Kidney tubule cell (primary cell): ENCODE results near the gene RFX2.

Experiments used
- DNase-seq: peaks from one replicate; pipeline ENCODE4 v3.0.0-alpha.2; 2018; ENCODE audit warnings: low spot score

The RFX2 gene

DNA sequence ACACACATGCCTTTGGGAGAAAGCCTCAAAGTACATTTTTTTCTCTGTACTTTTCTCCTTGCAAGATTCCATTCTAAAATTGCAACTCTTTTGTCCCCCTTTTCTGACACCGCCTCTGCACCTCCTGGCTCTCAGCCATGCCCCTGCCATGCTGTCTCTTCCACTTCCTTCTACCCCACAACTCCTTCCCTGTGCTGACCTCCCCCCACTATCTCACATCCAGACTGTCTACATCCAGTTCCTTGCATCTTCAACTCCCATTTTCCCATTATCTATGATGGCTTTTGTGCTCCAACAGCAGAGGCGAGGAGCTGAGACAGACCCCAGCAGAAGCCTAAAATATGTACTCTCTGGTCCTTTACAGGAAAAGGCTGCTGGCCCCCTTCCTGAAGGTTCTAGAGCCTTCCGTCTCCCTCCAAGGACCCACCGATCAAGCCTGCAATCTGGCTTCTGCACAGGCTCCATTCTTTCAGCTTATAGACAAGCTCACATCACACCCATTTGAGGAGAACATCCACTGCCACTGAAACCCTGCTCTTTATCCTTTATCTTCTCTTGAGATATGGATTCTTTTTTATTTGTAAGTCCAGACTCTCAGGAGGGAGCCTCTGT is 50.2 kb downstream of the RFX2 start:
- DNase-seq, result no peak

DNA sequence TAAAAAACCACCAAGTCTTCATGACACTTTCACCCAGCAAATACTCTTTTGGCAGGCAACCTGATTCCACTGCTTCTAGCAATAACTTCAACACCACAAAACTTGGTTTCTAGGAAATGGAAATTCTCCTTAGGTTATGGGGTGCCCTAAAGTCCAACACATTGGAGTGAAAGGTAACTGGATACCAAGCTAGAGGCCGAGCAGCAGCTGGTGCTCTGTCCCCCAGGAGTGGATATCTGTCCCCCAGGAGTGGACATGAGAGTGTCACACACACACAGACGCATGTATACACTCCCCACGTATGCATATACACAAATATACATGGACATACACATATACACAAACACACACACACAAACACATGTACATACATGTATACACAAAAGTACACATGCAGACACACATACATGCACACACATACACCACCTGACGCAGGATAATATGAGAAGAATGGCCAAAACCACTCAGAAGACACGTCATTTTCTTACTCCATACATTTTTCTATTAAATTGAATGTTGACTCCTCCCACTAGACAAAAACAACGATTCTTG is 50.8 kb downstream of the RFX2 start:
- no peak for DNase-seq

DNA sequence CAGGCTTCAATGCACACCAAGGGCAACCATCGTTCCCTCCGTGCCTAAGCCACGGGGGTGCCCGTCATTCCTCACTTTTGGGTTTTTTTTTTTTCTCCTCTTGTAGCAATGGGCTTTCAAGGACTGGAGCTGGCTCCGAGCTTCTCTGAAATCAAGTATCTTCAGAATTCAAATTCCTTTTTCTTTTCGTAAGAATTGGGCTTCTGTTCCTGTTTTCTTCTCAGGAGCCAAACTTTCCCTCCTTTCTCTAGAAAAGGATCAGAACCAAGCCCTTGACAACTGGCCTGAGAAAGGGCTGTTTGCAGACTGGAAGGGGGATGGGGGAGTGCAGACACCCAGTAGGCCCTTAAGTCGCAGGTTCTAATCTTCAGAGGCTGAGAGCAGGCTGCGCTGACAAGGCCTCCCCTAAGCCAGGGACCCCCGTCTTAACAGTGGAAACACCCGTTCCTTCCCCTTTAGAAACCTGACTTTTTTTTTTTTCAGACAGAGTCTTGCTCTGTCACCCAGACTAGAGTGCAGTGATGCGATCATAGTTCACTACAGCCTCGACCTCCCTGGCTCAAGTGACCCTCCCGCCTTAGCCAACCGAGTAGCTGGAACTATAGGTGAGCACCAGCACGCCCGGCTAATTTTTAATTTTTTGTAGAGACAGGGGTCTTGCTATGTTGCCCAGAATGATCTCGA is 51.6 kb downstream of the RFX2 start:
- no peak for DNase-seq

DNA sequence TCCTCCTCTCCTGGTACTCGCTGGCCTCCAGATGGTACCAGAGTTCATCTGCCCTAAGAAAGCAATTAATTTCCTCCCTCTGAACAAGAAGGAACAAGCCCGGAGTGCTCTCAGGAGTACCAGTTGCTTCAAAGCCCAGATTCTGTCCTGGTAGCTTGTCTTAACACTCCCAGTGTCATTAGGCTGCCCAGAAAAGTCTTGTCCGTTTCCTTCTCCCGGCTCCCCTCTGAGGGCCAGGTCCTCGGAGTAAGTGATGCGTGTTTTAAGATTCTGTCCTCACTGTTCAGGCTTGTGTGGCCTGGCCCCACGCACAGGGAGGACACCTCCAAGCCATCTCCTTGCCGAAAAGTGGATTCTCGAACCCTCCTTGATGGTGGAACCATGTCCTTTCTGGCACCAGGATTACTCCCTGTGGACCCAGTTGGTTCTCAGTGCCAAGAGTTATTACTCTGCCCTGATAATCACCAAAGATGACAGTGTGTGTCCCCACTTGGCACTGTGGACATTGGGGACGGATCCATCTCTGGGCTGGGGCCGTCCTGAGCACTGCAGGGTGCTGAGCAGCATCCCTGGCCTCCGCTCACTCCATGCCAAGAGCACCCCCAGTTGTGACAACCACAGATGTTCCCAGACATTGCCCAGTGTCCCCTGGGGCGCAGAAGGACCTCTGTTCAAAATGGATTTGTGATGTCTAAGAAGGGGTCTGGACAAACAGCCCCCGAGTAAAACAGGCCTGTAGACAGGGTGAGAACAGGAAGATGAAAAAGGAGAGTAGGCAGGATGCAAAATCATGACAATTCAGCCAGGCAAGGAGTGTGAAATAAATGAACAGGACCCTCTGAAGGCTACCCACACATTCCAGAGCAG is 52.4 kb downstream of the RFX2 start:
- no peak for DNase-seq

DNA sequence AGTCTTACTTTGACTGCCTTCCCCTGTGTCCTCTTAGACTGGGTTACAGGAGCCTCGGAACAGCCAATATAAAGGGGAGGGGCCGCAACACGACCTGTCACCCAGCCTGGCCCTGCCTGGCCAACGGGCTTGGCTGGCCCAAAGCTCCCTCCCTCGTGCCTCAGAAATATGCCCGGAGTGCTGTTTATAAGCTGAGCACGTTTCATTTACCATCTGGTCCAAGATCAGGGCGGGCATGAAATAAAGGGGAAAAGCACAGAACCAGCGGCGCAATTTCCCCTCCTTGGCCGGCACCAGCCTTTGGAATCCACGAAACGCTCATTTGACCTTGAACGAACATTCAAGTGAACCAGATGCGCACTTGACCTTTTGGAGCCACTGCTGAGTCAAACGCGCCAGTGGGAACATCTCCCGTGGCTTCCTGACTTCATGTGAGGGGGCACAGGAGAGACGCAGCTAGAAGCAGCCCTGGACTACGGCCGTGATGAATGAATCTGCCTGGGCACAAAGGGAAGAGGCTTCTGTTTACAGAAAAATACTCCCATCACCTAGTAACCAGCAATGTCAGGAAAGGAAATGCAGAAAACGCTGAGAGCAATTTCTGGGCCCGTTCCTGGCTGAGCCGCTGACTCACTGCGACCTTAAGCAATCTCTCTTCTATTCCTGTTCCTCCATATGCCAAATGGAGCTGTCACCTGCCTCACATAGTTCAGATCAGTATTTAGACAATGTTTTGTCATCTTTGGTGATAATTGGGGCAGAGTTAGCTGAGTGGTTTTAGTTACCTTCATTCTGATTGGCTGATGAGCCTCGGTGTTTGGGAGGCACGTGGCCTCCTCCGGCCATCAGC is 53.3 kb downstream of the RFX2 start:
- peak; percentile 94 for DNase-seq

DNA sequence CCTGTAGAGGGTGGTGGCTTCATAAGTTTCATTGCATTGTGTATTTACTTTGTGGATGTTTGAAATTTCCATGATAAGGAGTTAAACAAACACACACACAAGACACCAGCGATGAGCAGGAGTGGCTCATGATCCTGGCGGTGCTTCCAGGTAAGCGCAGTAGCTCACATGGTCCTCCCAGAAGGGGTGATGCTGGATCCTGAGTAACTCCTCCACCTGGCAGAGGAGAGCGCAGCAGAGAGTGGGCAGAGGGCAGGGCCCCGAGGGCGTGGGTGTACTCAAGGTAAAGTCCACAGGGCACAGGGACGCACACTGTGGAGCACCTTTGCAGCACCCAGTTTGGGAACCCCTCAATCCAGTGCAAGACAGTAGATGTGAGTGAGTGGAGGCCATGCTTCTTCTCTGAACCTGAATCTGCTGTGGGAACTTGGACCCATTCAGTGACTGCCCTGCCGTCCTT is 54.0 kb downstream of the RFX2 start:
- no peak for DNase-seq

DNA sequence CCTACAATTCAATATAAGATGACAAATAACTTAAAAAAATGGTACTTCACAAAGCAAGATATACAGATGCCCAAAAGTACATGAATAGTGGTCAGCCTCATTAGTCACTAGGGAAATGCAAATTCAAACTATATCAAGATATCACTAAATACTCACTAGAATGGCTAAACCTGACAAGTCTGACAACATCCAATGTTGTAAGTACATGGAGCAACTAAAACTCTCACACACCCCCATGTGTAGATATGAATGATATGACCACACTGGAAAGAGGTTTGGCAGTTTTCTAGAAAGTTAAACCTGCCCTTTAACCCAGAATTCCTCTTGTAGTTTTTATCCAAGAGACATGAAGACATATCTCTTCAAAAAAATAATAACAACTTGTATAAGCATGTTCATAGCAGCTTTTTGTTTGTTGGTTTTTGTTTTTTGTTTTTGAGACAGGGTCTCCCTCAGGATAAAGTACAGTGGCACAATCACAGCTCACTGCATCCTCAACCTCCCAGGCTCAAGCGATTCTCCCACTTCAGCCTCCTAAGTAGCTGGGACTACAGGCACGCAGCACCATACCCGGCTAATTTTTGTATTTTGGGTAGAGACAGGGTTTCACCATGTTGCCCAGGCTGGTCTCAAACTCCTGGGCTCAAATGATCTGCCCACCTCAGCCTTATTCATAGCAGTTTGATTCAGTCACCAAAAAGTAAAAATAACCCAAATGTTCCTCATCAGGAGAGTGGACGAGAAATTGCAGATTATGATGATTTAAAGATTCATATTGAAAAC is 55.1 kb downstream of the RFX2 start:
- DNase-seq, result no peak

DNA sequence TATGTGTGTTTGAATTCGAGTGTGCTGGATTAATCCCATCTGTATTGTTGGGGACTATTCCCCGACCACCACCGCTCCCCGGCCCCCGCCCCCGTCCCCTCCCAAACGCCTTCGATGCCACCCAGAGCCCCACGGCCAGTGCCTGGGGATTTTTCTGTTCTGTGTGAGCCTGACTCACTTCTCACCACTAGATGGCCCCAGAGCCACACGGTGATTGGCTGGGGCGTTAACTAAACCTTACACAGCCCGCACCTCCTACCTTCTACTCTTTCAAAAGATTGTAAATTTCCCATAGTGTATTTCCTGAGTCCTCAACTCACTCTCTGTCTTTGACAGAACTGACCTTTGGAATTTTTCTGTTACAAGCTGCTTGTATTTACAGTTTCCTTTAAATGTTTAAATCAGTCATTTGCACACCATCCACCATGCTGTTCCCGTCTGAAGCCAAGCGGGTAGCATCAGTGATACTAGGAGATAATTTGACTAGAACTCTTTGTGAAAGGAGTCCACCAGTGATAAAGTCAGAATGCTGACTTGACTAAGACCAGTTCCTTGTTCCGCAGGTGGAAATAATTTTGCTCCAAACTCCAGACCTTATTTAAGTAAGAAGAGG is 61.4 kb downstream of the RFX2 start:
- peak; percentile 72 for DNase-seq

DNA sequence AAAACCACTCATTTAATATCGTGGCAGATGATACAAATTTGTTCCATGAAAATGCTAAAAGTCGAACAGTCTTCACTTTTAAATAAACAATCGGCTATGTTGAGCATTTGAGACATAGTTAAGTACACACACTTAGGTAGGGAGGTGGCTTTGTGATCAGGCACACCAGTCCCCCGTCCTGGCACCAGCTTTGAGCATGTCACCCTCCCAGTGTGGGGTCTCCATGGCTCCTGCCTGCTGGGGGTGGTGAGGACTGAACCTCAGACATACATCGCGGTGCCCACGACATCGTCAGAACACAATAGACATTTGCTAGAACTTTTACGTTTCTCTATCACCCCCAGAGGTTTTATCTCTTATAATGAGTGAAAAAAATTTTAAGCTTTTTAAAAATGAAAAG is 62.0 kb downstream of the RFX2 start:
- no peak for DNase-seq

DNA sequence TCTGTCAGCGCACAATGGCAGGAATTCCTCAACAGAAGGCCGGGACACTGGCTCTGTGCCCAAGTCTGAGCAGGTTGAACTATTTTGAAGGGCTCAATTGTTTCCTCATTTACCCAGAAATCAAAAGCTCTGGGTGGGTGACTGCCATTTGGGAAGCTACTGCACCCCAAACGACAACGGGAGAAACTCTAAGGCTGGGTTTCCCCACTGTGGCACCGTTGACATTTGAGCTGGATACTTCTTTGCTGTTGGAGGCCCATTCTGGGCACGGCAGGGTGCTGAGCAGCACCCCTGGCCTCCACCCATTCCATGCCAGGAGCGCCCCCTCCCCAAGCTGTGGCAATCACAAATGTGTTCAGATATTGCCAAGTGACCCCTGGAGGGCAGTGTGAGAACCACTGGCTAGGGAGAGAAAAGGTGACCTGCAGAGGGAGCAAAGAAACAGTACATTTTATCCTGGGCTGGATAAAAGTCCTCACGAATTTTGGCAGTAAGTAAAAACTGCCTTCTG is 62.5 kb downstream of the RFX2 start:
- peak; percentile 41 for DNase-seq

DNA sequence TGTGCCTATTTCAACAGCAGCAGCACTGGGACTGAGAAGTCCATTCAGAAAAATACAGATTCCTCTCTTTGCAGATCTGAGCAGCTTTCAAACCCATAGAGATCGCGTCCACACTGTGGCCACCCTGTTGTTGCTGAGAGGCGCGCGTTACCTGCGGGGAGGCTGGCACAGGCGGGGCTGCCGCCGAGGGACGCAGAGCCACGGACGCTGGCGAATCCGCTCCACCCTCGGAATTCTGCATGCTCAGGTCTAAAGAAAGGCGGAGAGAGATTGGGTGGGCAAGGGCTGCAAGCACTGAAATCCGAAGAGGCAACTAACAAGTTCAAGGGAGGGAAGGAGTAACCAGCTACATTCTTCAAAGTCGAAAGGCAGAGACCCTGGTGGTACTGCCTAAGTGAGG is 63.0 kb downstream of the RFX2 start:
- DNase-seq, result no peak

DNA sequence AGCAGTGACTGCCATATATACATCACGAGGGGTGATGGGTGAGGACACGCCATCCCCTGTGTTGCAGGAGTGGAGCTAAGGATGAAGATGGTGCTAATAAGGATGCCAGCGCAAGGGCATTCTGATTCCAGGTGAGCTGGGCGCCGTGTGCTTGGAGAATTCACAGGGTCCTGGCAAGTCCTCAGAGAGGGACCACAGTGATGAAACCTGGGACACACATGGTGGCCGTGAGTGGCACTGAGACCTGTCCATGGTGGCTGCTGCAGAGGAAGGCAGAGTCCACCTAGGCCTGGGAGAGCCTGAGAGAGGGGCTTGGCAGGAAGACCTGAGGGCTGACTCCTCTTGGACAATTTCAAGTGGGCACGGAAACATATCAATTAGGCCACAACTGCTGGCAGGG is 65.2 kb downstream of the RFX2 start:
- DNase-seq, result no peak

DNA sequence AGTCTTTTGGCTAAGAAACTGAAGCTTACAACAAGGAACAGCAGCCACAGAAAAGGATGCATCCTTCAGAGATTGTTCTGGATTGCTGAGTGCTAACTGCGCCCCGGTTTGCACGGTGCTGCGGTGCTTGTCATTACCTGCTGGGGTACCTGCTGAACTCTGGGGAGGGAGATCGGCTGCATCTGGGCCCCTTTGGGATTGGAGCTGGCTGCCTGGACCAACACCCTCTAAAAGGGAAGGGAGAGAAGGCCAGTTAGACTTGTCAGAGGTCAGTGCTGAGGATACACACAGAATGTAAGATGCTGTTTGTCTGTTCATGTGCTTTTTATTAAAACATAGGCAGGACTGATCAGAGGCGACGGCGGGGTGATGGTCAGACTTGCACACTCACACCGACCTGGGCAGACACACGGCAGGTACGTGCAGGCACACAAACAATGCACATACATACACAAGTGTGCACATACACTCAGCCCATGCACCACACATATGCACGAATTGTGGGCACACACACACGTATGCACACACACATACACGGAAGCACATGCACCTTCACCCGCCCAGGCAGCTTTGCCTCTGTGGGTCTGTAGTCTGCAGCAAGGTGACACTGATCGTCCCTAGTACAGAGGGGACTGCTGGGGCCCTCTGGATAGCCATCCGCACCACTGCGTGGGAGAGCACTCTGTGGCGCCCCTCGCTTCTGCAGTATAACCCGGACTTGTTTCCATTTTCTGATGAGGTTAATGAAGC is 66.1 kb downstream of the RFX2 start:
- no peak for DNase-seq

DNA sequence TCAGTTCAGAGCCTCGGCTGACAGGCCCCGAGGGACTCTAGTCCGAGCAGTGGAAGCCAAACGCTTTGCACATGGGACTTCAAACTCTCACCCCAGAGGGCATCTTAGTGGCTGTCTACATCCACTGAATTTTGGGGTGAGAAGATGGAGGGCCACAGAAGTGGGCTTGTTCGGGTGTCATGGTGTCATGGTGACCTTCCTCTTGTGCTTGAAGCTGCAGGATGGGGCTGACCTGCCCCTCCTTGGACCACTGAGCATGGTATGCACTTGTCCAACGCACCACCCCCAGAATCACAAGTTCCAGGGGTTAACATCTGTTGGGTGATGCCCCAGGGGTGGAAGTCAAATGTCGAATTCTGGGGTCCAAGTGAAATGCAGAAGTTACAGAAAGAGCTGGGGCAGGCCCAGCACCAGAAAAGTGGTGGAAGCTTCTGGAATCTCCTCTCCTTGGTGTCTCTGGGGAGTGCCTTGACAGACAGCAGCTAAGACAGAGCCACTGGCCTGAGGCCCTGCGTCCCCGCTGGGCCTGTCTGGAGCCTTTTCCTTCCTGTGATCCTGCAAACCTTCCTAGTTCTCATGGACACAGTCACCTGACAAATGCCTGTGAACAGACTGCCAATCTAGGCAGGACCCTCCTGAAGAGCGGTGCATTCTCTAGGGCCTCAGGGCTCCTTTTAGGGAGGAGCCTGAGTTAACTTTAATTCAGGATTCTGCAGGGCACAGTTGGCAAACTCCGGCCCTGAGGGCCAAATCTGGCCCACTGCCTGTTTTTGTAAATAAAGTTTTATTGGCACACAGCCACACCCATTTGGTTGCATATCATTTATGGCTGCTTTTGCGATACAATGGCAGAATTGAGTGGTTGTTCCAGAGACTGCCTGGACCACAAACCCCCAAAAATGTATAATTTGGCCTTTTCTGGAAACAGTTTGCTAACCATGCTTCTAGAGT is 67.2 kb downstream of the RFX2 start:
- DNase-seq, result no peak

DNA sequence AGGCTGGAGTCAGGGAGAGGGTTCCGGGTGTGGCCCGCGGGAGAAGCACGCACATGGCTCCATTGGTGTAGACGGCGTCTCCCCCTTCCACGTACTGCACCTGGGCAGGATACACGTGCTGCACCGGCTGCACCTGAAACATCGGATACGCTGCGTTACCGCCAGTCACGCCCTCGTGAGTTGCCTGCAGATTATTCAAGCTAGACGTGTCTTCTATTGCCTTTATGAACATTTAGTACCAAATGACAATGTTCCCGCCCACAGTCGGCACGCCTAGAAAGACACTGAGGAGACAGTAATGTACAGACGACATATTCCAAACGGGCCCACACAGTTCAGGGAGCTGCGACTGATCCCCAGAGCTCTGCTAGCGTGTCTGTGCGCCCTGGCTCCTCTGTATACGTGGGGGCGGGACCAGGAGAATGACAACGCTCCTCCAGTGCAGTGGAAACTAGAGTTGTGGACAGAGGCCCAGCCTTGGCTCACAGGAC is 68.3 kb downstream of the RFX2 start:
- no peak for DNase-seq

DNA sequence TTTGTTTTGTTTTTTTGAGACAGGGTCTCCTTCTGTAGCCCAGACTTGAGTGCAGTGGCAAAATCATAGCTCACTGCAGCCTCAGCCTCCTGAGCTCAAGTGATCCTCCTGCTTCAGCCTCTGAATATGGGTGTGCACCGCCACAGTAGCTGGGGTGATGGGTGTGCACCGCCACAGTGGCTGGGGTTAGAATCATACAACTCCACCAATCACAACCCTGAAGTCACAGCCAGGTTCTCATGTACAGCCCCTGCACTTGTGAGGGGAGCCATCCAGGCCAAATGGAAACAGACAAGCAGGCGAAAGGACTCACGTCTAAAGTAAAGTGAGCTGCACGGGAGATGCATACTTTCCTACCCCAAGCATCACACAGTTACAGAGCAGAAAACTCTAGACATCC is 69.2 kb downstream of the RFX2 start:
- DNase-seq, result no peak

DNA sequence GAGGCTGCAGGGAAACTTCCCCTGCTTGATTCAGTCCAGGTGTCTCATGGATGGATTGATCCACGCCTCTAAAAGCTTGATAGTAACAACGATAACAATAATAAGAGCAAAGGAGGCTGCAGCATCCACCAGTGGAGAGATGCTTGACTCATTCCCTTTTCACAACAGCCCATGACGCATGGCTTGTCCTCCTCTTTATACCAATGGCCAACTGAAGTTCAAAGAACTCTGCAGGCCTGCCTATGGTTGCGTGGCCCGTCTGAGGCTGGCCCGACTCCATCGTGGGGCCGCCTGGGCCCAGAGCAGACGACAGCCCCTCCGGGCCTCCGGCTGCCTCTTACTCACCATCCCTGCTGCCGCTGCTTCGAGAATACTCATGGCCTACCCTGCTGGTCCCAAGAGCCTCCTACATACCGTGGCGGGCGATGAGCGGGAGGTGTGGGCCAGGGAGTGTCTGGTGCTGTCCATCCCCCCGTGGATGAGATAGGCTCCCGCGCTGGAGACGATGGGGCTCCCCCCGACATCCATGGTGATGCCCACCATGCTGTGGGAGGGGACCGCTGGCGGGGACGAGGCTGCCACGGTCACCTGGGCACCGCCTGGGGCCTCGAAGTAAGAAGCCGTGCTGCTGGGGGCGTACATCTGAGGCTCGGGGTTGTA is 70.6 kb downstream of the RFX2 start:
- DNase-seq, result no peak
